Natural killer cell (primary cell): ENCODE measurements around the gene ZNF511. TPM values are rescaled to one million over a fixed set of nuclear protein-coding genes. Genes with fewer than 3 reads are reported as not detected.
A peak's percentile ranks its signal among the peaks of the same experiment; 100 is the strongest.

ENCODE experiments used
- ATAC-seq, 3 donors: fragments of 150-1000 bp in 2 of 3; fragments of 200-7000 bp in 1 of 3; cut with Tn5 transposase; 1 replicate in 1 of 3; 2 replicates in 2 of 3; pipeline ENCODE4 v1.10.0; 2021; ENCODE audit warnings: mild to moderate bottlenecking in 2 of 3, moderate library complexity in 2 of 3
- DNase-seq, 2 donors: peaks; one replicate each; pipeline versions ENCODE4 v3.0.0 to v3.0.0-alpha.2; 2013 to 2021; ENCODE audit warnings: mixed read lengths in 1 of 2
- H3K27ac ChIP-seq: one replicate; pipeline ENCODE4 v1.5.1; 2013; ENCODE audit warnings: mild to moderate bottlenecking, low read length
- H3K27me3 ChIP-seq: one replicate; pipeline ENCODE4 v1.6.1; 2013; ENCODE audit warnings: low read length; ENCODE audit not compliant: control insufficient read depth, insufficient read depth
- H3K36me3 ChIP-seq: one replicate; pipeline ENCODE4 v1.6.1; 2013; ENCODE audit warnings: low read length; ENCODE audit not compliant: control insufficient read depth, insufficient read depth
- H3K4me1 ChIP-seq: one replicate; pipeline ENCODE4 v1.6.1; 2013; ENCODE audit warnings: low read length; ENCODE audit not compliant: control insufficient read depth, insufficient read depth
- H3K4me3 ChIP-seq: one replicate; pipeline ENCODE4 v1.5.1; 2013; ENCODE audit warnings: low read length
- H3K9me3 ChIP-seq: one replicate; pipeline ENCODE4 v1.6.1; 2013; ENCODE audit warnings: low read length; ENCODE audit not compliant: control insufficient read depth, insufficient read depth
- H3K27ac Mint-ChIP-seq, 2 donors: one replicate each; pipeline ENCODE4 v1.8.0; 2022; ENCODE audit warnings: mild to moderate bottlenecking in 2 of 2, mixed read lengths in 2 of 2, moderate library complexity in 1 of 2
- H3K27me3 Mint-ChIP-seq, 2 donors: one replicate each; pipeline ENCODE4 v1.8.0; 2022; ENCODE audit warnings: low read depth in 2 of 2, mixed read lengths in 2 of 2
- H3K36me3 Mint-ChIP-seq: one replicate; pipeline ENCODE4 v1.8.0; 2022; ENCODE audit warnings: mixed read lengths
- H3K4me1 Mint-ChIP-seq, 2 donors: one replicate each; pipeline ENCODE4 v1.8.0; 2022; ENCODE audit warnings: mixed read lengths in 2 of 2
- H3K4me3 Mint-ChIP-seq: one replicate; pipeline ENCODE4 v1.8.0; 2022; ENCODE audit warnings: mild to moderate bottlenecking, moderate library complexity, mixed read lengths
- H3K9me3 Mint-ChIP-seq, 2 donors: one replicate each; pipeline ENCODE4 v1.8.0; 2022; ENCODE audit warnings: mixed read lengths in 2 of 2
- CTCF ChIP-seq: fragments of 200-600 bp; IDR thresholded peaks from one replicate; pipeline ENCODE4 v1.8.0; 2022; ENCODE audit warnings: antibody characterized with exemption
- WGBS: methylation state at CpG from one replicate; pipeline ENCODE4 v1.1.7; 2013; ENCODE audit warnings: missing lambda C conversion rate; ENCODE audit not compliant: insufficient coverage; 5-methylcytosine and 5-hydroxymethylcytosine counted together
- intact Hi-C: fragments of 100-400 bp; cut with micrococcal nuclease; formaldehyde crosslinking; loops from one replicate; pipeline ENCODE4 v1.14.2; 2022
- total RNA-seq, 4 donors: library from RNA; stranded (reverse); fragments of 120-200 nt in 1 of 4; gene quantifications; one replicate each; pipeline versions ENCODE4 v1.2.3 to v1.2.4, GENCODE V29; 2013 to 2022

The ZNF511 gene
- total RNA-seq, 3 donors from 2014 or later (not counting 1 experiment from before 2014, with no cell fraction given) = 28.1 to 39.0 (median 32.4) TPM

DNA sequence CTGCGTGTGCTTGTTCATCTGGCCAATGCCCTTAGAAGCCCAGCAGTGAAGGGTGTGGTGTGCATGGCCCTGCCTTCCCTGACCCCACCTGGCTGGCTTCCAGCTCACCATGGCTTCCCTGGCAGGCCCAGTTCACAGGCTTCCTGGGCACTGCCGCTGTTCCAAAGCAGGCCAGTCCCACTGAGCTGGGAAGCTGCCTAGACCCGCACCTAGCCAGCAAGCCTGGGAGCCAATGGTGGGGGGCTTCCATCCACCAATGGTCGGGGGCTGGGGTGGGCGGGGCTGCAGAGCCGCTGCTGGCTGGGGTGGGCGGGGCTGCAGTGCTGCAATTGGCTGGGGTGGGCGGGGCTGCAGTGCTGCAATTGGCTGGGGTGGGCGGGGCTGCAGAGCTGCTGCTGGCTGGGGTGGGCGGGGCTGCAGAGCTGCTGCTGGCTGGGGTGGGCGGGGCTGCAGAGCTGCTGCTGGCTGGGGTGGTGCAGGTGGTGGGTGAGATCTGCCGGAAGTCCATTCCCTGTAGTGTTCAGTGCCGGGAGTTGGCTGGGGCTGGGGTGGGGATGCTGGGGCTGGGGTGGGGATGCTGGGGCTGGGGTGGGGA, 15.6 kb downstream of the ZNF511 start:
- ATAC-seq (peak in 2 of 3 donors; percentile 73 to 74), DNase-seq (peak in 1 of 2 donors; percentile 68)
- 14% methylated on average over 12 of the region's 13 CpGs for WGBS

DNA sequence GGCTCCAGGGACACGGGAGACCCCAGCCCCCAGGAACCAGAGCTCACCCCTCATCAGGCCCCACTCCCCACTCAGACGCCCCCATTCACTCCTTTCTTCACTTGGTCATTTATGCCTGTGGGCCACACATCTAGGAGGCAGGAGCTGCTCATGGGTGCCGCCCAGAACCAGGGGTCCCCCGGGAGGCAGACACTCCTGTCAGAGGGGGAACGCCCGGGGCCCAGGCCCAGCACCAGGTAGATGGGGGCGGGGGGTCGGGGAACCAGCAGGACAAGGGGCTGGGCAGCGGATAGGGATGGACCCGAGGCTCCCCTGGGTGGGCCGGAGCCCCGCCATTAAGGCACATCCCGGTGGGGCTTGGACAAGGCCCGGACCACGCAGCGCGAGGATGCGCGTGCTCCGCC, 16.1 kb downstream of the ZNF511 start:
- Mint-ChIP-seq H3K27ac (peak overlapping the region in 1 of 2 donors; percentile 61), H3K9me3 (no peaks in the 10 kb centered on the region), H3K27me3 (peaks cover 32% of the 10 kb centered on the region in 2 donors), H3K4me3 (no peak overlapping the region), H3K4me1 (peaks cover 7 to 18% of the 10 kb centered on the region in 2 donors), H3K36me3 (no peaks in the 10 kb centered on the region)
- Histone ChIP-seq H3K9me3 (peaks cover 3% of the 10 kb centered on the region), H3K27ac (no peak overlapping the region), H3K36me3 (no peaks in the 10 kb centered on the region), H3K27me3 (peaks cover 41% of the 10 kb centered on the region), H3K4me1 (peaks cover 19% of the 10 kb centered on the region), H3K4me3 (no peak overlapping the region)
- ATAC-seq (no peak), DNase-seq (no peak)
- no peak for TF ChIP-seq CTCF
- intact Hi-C loops = no loop called here
- 31% methylated on average over 20 of the region's 20 CpGs for WGBS

More for the DNA sequence above, 15.6 kb downstream of the ZNF511 start:
- H3K4me3 Mint-ChIP-seq = no peak overlapping the region
- no peak overlapping the region for H3K27ac Mint-ChIP-seq
- no peak for TF ChIP-seq CTCF
- intact Hi-C loops = no loop called here
- H3K36me3 Mint-ChIP-seq = no peaks in the 10 kb centered on the region
- H3K9me3 ChIP-seq = peaks cover 3% of the 10 kb centered on the region
- no peak overlapping the region for H3K4me3 ChIP-seq
- H3K27me3 Mint-ChIP-seq = peaks cover 27 to 31% of the 10 kb centered on the region in 2 donors
- H3K9me3 Mint-ChIP-seq = no peaks in the 10 kb centered on the region
- peaks cover 16% of the 10 kb centered on the region for H3K4me1 ChIP-seq
- H3K27ac ChIP-seq = no peak overlapping the region
- H3K4me1 Mint-ChIP-seq = peaks cover 1 to 17% of the 10 kb centered on the region in 2 donors
- no peaks in the 10 kb centered on the region for H3K36me3 ChIP-seq
- peaks cover 40% of the 10 kb centered on the region for H3K27me3 ChIP-seq

DNA sequence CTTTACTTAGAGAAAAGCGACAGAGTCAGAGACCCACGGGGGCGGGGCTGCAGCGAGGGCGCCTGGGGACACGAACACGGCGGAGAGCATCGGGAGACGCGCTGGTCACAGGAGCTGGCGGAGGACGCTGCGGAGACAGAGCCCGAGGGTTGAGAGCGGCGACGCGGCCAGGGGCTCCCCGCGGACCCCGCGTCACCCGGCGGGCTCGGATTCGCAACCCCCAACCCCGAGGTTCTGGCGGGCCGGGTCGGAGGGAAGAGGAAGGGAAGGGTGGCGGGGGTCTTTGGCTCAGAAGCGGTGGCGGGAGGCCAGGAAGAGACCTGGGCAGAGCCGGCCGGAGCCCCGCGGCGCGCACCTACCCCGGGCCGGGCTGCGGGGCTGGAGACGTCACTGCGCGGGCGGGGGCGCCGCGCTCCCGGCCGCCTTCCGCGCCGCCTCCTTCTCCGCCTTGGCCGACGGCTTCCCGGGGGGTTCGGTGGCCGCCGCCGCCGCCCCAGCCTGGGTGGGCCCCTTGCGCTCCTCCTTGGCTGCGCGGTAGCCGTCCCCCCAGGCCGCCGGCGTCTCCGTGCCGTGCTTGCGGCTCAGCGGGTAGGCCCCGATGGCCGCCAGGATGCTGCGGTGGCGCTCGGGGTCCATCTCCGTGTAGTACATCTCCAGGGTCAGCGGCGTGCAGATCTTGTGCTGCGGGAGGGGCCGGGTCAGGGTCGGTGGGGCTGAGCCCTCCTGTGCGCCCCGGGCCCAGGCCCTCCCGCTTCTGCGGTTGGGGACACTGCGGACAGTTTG, 16.9 kb downstream of the ZNF511 start:
- no peak overlapping the region for H3K4me3 ChIP-seq
- intact Hi-C loops = no loop called here
- Mint-ChIP-seq H3K36me3 (no peaks in the 10 kb centered on the region), H3K9me3 (no peaks in the 10 kb centered on the region), H3K4me3 (peak overlapping the region; percentile 85), H3K27ac (peak overlapping the region in 1 of 2 donors; percentile 61), H3K27me3 (peaks cover 30 to 35% of the 10 kb centered on the region in 2 donors), H3K4me1 (peaks cover 9 to 20% of the 10 kb centered on the region in 2 donors)
- DNase-seq = peak in 1 of 2 donors; percentile 54
- TF ChIP-seq CTCF = no peak
- ATAC-seq = peak in 2 of 3 donors; percentile 23 to 26
- H3K36me3 ChIP-seq = no peaks in the 10 kb centered on the region
- H3K27me3 ChIP-seq = peaks cover 41% of the 10 kb centered on the region
- H3K9me3 ChIP-seq = peaks cover 3% of the 10 kb centered on the region
- 3% methylated on average over 91 of the region's 91 CpGs for WGBS
- no peak overlapping the region for H3K27ac ChIP-seq
- peaks cover 22% of the 10 kb centered on the region for H3K4me1 ChIP-seq
